T-helper 2 cell treated with Interferon-gamma antibody and Interleukin-4, amounts not matched to agents 100 ng/mL and 5 ng/mL, for 36 hours (primary cell): Measurements from ENCODE around the gene PATJ. TPM values are rescaled to one million over a fixed set of nuclear protein-coding genes. Genes with fewer than 3 reads are reported as not detected.
"Not testable (repeated sequence)": the region's sequence is repeated elsewhere in the genome, so short reads cannot be mapped to it uniquely, and the experiment has no call there.

Source experiments
- intact Hi-C: fragments of 100-400 bp; cut with micrococcal nuclease; formaldehyde crosslinking; loops from one replicate; pipeline ENCODE4 v1.15.1; 2023
- total RNA-seq: library from RNA; stranded (reverse); gene quantifications from 2 replicates; pipeline ENCODE4 v1.2.3, GENCODE V29; 2022

The PATJ gene
- total RNA-seq, 1 donor from 2014 or later = 7.5 TPM

DNA sequence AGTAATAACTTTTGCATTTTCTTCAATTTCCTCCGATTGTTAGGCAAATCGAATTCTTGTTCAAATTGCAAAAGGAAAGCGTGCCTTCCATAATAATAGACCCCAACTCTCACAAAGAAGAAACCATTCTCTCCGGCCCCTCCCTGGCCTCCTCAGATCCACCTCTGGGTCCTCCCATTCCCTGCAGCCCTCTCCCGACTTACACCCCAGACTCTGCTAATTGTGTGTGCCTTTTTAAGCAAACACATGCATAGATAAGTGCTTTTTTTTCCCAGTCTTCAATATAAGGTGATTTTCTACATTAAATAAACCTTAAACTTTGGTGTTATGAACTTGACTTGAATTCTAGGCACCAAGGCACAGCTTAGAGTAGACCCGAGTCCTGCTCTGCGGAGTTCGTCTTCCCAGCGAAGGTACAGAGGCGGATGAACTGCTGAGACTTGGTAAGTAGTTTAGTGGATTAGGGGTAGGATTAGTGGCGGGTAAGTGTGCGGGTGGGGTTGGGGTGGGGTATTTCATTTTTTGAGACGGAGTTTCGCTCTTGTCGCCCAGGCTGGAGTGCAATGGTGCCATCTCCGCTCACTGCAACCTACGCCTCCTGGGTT is 453.9 kb downstream of the PATJ start:
- intact Hi-C loops = no loop called here

DNA sequence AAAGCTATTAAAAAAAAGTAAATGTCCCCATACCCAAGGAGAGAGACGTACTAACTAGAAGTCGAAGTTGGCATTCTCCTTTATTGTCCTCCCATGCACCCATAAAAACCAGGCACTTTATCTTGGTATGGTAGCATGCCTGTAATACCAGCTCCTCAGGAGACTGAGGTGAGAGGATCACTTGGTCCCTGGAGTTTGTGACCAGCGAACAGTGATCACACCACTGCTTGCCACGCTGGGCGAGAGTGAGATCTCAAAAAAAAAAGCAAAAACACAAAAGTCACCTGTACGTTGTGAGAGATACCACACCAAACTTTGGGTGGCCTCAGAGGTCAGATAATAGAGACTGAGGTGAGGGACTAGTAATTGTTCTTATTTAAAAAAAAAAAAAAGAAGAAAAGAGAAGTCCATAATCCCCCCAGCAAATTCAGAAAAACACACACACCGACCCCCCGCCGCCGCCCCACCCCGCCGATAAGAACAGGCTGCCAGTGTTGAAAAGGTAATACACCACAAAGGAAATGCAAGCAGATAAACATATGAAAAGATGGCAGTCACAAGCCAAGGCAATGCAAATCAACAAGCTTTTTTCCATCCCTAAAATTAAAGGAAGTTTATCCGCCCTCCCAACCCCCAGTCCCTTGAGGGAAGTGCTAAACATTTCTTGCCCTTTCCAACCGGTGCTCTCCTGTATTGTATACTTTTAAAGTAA is 455.9 kb downstream of the PATJ start:
- intact Hi-C loops = no loop called here

DNA sequence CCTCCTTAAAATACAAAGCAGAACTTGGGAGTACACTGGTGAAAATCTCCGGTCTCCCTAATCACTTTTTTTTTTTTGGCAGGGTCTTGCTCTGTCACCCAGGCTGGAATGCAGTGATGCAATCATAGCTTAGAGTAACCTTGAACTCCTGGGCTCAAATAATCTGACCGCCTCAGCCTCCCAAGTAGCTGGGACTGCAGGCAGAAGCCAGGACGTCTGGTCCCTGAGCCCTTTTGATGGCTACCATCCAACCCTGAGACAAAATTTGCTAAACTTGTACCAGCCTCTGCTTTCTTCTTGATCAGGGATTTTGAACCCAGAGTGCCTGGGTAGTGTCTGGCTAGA is 456.5 kb downstream of the PATJ start:
- intact Hi-C loops = no loop called here

DNA sequence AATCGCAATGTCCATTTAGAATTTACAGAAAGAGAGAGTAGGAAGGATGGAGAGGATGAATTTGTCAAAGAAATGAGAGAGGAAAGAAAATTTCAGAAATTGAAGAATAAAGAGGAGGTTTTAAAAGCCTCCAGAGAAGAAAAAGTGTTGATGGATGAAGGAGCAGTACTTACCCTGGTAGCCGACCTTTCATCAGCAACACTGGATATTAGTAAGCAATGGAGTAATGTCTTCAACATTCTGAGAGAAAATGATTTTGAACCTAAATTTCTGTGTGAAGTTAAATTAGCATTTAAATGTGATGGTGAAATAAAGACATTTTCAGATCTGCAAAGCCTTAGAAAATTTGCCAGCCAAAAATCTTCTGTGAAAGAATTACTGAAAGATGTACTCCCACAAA is 464.9 kb downstream of the PATJ start:
- intact Hi-C loops = no loop called here

DNA sequence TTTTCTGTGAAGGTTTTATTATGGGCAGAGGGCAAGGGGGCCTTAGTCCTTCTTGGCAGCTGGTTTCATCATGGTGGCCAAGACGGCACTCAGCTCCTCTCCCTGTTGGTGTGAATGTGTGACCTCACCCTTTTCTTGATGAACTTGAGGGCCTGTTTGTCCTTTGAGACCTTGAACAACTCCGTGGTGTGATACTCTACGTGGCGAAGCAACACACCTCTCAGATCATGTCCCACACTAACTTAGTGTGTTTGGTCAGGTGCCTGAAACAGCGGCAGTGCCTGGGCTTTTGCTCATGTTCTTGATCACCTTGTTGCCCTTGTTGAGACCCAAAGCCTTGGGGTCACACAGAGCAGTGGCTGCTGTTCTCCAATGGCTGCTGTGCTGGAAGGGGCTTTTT is 465.8 kb downstream of the PATJ start:
- intact Hi-C loops = no loop called here

DNA sequence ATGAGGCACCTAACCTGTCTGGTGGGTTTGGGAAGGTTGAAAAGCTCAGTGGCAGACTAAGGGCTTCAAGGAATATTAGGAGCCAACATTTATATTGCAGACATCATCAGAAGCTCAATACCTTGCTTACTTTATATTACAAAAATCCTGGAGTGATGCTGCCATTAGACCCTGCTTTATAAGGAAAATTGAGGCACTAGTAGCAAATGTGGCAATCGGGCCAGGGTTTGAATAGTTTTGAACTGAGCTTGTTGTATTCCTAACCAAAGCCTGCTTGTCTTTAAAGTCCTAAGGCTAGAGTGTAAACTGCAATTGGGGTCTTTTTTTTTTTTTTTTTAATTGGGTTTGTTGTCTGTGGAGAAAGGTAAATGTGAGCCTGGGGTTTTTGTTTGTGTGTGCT is 466.7 kb downstream of the PATJ start:
- intact Hi-C loops = no loop called here

DNA sequence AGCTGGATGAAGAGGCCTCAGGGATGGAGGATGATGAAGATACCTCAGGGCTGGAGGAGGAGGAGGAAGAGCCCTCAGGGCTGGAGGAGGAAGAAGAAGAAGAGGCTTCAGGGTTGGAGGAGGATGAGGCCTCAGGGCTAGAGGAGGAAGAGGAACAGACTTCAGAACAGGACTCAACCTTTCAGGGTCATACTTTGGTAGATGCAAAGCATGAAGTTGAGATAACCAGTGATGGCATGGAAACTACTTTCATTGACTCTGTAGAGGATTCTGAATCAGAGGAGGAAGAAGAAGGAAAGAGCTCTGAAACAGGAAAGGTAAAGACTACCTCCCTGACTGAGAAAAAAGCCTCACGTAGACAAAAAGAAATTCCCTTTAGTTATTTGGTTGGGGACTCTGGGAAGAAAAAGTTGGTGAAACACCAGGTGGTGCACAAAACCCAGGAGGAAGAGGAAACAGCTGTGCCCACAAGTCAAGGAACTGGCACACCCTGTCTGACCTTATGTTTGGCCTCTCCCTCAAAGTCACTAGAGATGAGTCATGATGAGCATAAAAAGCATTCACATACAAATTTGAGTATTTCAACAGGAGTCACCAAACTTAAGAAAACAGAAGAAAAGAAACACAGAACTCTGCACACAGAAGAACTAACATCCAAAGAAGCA is 467.8 kb downstream of the PATJ start:
- intact Hi-C loops = no loop called here

DNA sequence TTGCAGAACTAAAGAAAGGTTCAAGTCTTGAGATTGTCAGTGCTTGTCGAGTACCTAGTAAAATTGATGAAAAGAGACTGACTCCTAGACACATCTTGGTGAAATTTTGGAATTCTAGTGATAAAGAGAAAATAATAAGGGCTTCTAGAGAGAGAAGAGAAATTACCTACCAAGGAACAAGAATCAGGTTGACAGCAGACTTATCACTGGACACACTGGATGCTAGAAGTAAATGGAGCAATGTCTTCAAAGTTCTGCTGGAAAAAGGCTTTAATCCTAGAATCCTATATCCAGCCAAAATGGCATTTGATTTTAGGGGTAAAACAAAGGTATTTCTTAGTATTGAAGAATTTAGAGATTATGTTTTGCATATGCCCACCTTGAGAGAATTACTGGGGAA is 468.7 kb downstream of the PATJ start:
- intact Hi-C loops = no loop called here

DNA sequence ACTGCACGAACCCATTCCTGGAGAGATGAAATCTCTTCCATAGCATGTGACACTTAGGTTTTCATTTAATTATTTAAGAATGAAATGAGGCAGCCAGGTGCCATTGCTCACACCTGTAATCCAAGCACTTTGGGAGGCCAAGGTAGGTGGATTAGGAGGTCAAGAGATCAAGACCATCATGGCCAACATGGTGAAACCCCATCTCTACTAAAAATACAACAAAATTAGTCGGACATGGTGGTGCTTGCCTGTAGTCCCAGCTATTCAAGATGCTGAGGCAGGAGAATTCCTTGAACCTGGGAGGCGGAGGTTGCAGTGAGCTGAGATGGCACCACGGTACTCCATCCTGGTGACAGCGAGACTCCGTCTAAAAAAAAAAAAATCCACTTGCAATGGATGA is 470.1 kb downstream of the PATJ start:
- intact Hi-C loops = no loop called here

DNA sequence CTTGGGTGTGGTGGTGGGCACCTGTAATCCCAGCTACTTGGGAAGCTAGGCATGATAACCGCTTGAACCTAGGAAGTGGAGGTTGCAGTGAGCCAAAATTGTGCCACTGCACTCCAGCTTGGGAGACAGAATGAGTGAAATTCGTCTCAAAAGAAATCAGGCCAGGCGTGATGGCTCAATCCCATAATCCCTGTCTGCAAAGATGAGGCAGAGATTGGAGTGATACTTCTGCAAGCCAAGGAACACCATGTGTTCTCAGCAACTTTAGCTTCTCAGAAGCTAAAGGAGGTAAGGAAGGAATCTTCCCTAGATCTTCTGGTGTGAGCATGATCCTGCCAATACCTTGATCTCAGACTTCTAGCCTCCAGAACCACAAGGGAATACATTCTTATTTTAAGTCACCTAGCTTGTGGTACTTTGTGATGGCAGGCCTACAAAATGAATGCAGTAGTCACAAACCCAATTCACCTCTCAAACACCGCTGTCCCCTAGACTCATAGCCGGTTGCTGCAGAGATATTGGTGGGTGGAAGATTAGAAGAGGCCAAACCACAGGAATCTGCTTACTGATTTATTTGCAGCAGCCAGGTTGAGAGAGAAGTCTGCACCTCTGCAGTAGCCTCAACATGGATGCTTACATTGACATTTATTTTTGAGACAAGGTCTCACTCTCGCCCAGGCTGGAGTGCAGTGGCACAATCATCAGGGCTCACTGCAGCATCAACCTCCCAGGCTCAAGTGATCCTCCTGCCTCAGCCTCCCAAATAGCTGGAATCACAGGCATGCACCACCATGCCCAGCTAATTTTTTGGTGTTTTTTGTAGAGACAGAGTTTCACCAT is 471.0 kb downstream of the PATJ start:
- intact Hi-C loops = no loop called here

DNA sequence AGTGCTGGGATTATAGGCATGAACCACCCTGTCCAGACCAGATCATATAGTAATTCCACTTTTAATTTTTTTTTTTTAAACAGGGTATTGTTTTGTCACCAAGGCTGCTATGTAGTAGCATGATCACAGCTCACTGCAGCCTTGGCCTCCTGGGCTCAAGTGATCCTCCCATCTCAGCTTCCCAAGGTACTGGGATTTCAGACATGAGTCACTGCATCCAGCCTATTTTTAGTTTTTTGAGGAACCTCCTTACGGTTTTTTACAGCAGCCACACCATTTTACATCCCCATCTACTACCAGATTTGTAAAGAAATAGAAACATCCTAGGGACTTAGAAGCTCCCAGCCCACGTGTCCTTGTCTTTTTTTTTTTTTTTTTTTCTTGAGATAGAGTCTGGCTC is 476.3 kb downstream of the PATJ start:
- intact Hi-C loops = no loop called here

DNA sequence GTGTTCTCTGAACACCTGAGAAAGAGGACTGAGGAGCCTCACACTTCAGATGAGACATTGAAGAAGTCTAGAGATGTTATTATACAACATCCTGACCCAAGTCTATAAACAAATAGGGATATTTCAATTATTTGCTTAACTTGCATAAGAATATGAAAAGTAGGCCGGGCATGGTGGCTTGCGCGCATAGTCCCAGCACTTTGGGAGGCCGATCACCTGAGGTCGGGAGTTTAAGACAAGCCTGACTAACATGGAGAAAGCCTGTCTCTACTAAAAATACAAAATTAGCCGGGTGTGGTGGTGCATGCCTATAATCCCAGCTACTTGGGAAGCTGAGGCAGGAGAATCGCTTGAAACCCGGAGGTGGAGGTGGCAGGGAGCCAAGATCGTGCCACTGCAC is 478.2 kb downstream of the PATJ start:
- intact Hi-C loops = not testable (repeated sequence)

DNA sequence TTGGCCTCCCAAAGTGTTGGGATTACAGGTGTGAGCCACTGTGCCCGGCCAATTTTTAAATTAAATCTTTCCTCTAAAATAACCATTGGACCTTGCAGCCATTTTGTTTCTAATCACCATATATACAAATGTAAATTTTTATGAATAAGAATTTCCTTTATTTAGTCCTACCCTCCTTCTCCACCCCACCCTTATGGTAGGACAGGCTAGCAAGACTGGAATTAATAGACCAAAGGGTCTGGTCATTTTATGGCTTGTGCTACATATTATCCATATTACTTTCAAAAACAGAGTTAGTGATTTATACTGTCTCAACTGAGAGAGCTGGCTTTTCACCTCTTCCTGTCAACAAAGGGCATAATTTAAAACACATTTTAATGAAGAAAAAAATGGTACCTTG is 478.9 kb downstream of the PATJ start:
- intact Hi-C loops = no loop called here

DNA sequence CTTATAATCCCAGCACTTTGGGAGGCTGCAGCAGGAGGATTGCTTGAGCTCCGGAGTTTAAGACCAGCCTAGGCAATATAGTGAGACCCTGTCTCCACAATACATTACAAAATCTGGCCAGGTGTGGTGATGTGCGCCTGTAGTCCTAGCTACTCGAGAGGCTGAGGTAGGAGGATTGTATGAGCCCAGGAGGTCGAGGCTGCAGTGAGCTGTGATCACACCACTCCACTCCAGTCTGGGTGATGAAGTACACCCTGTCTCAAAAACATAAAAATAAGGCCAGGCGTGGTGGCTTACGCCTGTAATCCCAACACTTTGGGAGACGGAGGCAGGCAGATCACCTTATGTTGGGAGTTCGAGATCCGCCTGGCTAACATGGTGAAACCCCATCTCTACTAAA is 480.0 kb downstream of the PATJ start:
- intact Hi-C loops = no loop called here

DNA sequence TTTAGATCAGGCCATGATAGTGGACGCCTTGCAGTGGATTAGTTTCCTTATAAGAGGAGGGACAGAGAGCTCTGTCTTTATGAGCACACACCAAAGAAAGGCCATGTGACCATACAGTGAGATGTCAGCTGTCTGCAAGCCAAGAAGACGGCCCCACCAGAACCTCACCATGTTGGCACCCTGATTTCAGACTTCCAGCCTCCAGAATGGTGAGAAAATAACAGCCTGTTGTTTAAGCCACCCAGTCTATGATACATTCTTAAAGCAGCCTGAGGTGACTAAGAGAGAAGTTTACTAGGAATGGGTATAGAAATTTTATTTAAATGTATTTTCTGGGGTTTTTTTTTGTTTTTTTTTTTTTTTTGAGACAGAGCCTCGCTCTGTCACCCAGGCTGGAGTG is 481.9 kb downstream of the PATJ start:
- intact Hi-C loops = no loop called here

DNA sequence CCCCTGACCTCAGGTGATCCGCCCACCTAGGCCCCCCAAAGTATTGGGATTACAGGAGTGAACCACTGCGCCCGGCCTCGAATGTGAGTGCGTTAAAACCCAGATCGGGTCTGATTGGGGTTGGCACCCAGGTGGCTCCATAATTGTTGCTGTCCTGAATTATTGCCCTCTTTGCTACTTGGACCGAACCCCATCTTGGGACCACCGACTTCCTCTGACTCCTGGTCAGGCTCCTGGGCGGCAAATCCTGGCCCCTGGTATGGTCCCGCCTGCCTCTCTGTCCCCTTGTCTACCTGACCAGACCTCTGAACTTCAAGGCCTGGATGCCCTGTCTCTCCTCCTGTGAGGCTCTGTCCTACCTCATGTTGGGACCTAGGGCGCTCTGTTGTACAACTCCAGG is 485.2 kb downstream of the PATJ start:
- intact Hi-C loops = no loop called here

Other genes with a start within 250 kb of the PATJ start
- 34.6 and 36.8 TPM in 2 replicates for gene TM2D1, start 17.3 kb upstream of the PATJ start, total RNA-seq